Measurements from ENCODE around the gene RASGEF1B. TPM values are rescaled to one million over a fixed set of nuclear protein-coding genes. Genes with fewer than 3 reads are reported as not detected.

The RASGEF1B gene
- total RNA-seq, 1 donor from 2014 or later: 10.7 TPM

DNA sequence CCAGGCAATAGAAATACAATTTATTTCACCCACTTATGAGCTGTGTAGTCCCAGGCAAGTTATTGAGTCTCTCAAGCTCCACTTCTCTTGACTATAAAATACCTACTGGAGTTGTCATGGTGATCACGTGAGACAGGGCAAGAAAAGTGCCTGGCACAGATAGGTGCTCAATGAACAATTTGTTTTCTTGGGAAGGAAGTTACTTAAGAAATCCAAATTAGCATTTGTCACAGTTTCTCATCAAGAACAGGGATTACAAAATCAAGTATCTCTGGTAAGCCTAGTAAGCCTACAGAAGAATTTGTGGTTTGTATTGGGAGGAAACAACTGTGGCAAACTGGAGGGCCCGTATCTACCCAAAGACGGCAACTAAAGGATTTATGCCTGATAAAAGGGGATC, 37.5 kb upstream of the RASGEF1B start:
- H3K27ac Mint-ChIP-seq (ENCODE audit: unreplicated experiment): no peak overlapping the region
- DNase-seq (ENCODE audit: low spot score): no peak
- H3K4me3 Mint-ChIP-seq (ENCODE audit: unreplicated experiment): no peak overlapping the region
- peaks cover 45% of the 10 kb centered on the region for H3K4me1 Mint-ChIP-seq (ENCODE audit: unreplicated experiment)
- TF ChIP-seq, protein P1, sequence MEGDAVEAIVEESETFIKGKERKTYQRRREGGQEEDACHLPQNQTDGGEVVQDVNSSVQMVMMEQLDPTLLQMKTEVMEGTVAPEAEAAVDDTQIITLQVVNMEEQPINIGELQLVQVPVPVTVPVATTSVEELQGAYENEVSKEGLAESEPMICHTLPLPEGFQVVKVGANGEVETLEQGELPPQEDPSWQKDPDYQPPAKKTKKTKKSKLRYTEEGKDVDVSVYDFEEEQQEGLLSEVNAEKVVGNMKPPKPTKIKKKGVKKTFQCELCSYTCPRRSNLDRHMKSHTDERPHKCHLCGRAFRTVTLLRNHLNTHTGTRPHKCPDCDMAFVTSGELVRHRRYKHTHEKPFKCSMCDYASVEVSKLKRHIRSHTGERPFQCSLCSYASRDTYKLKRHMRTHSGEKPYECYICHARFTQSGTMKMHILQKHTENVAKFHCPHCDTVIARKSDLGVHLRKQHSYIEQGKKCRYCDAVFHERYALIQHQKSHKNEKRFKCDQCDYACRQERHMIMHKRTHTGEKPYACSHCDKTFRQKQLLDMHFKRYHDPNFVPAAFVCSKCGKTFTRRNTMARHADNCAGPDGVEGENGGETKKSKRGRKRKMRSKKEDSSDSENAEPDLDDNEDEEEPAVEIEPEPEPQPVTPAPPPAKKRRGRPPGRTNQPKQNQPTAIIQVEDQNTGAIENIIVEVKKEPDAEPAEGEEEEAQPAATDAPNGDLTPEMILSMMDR (IDR thresholded peaks at IDR 0.05; ENCODE audit: unreplicated experiment): no peak
- no peaks in the 10 kb centered on the region for H3K27me3 Mint-ChIP-seq (ENCODE audit: unreplicated experiment)
- no peaks in the 10 kb centered on the region for H3K36me3 Mint-ChIP-seq (ENCODE audit: low read depth, unreplicated experiment)
- H3K9me3 Mint-ChIP-seq (ENCODE audit: unreplicated experiment): no peaks in the 10 kb centered on the region

DNA sequence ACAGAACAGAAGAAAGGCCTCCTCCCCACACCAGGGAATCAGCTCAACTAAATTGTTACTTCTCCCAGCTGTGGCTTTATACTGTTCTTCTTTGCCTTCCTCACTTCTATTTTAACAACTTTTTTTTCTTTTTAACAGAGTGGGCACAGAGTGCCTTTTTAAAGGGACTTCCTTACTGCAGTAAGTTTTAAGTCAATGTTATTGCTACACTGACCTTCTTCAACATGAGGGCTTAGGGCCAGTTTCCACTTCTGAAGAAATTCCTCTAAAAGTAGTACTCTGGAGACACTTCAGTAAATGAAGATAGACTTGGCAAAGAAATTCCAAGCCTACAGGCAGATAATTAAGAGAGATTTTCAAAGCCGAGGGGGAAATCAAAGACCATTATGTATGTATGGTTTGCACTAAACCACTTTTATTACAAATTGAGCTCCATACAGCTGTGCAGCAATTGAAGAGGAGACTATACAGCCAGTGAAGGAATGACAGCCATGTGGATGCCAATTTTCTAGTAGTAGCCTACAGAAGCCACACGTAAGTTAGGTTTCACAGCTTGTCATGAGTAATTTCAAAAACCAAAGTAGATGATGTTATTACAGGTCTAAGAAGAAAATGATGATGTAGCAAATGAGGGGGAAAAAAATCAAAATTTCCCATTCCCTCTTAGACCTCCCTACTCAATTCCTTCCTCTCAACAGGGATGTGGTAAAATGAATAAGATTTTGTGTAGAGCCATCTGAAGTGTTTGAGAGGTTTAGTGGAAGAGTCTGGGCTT, 36.9 kb upstream of the RASGEF1B start:
- DNase-seq (ENCODE audit: low spot score): no peak
- no peaks in the 10 kb centered on the region for H3K36me3 Mint-ChIP-seq (ENCODE audit: low read depth, unreplicated experiment)
- peaks cover 2% of the 10 kb centered on the region for H3K27me3 Mint-ChIP-seq (ENCODE audit: unreplicated experiment)
- H3K27ac Mint-ChIP-seq (ENCODE audit: unreplicated experiment): no peak overlapping the region
- no peaks in the 10 kb centered on the region for H3K9me3 Mint-ChIP-seq (ENCODE audit: unreplicated experiment)
- TF ChIP-seq, protein P1 (IDR thresholded peaks at IDR 0.05; ENCODE audit: unreplicated experiment): no peak
- peaks cover 46% of the 10 kb centered on the region for H3K4me1 Mint-ChIP-seq (ENCODE audit: unreplicated experiment)
- no peak overlapping the region for H3K4me3 Mint-ChIP-seq (ENCODE audit: unreplicated experiment)

DNA sequence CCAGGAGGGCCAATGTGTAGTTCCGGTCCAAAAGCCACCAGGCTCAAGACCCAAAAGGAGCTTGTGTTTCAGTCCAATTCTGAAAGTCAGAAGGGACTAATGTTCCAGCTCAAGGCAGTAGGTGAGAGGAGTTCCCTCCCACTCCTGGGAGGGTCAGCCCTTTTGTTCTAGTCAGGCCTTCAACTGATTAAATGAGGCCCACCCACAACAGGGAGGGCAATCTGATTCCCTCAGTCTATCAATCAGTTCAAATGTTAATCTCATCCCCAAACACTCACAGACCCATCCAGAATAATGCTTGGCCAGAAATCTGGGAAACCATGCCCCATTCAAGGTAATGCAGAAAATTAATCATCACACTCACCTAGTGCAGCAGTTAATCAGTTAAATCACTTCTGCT, 35.8 kb upstream of the RASGEF1B start:
- TF ChIP-seq, protein P1 (IDR thresholded peaks at IDR 0.05; ENCODE audit: unreplicated experiment): no peak
- no peaks in the 10 kb centered on the region for H3K36me3 Mint-ChIP-seq (ENCODE audit: low read depth, unreplicated experiment)
- H3K4me1 Mint-ChIP-seq (ENCODE audit: unreplicated experiment): peaks cover 37% of the 10 kb centered on the region
- DNase-seq (ENCODE audit: low spot score): no peak
- no peaks in the 10 kb centered on the region for H3K9me3 Mint-ChIP-seq (ENCODE audit: unreplicated experiment)
- H3K27ac Mint-ChIP-seq (ENCODE audit: unreplicated experiment): no peak overlapping the region
- H3K4me3 Mint-ChIP-seq (ENCODE audit: unreplicated experiment): no peak overlapping the region
- H3K27me3 Mint-ChIP-seq (ENCODE audit: unreplicated experiment): peaks cover 3% of the 10 kb centered on the region

DNA sequence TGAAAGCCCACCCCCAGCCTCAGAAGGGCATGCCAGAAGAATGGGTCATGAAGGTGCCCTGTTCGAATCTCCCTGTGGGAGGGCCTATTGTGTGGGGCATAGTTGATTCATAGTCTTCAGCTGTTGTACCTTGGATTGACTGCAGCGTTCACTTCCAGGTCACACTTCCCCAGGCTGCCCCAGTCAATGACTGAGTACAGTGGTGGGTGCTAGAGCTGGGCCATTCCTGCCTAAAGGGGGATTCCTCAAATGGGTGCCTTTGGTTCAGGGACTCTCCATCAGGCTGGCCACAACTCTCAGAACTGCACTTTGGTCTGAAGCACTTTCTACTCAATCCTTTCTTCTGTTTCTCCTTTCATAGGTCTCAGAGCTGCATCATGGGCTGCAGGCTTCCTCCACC, 35.0 kb upstream of the RASGEF1B start:
- Mint-ChIP-seq H3K9me3 (ENCODE audit: unreplicated experiment) (no peaks in the 10 kb centered on the region), H3K4me1 (ENCODE audit: unreplicated experiment) (peaks cover 32% of the 10 kb centered on the region), H3K36me3 (ENCODE audit: low read depth, unreplicated experiment) (no peaks in the 10 kb centered on the region), H3K27ac (ENCODE audit: unreplicated experiment) (no peak overlapping the region), H3K4me3 (ENCODE audit: unreplicated experiment) (no peak overlapping the region), H3K27me3 (ENCODE audit: unreplicated experiment) (peaks cover 3% of the 10 kb centered on the region)
- no peak for DNase-seq (ENCODE audit: low spot score)
- TF ChIP-seq, protein P1 (IDR thresholded peaks at IDR 0.05; ENCODE audit: unreplicated experiment): no peak

DNA sequence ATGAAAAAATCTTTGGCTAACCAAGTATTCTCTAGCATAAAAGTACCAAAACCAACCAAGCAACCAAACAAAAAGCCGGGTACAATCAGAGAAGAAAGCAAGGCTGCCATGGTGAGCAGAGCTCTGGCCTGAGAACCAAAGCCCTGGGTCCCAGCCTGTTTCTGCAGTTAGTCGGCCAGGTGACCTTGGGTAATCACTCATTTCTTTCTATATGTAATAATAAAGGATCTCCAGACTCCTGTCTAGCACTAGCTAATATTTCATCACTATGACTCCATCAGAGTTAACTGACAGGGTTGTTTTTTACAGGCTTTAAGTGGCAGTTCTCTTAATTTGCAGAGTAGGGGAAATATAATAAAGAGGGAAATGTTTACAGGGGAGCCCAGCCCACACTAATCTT, 34.0 kb upstream of the RASGEF1B start:
- TF ChIP-seq, protein P1 (IDR thresholded peaks at IDR 0.05; ENCODE audit: unreplicated experiment): no peak
- H3K4me1 Mint-ChIP-seq (ENCODE audit: unreplicated experiment): peaks cover 28% of the 10 kb centered on the region
- no peak for DNase-seq (ENCODE audit: low spot score)
- H3K27me3 Mint-ChIP-seq (ENCODE audit: unreplicated experiment): peaks cover 3% of the 10 kb centered on the region
- no peaks in the 10 kb centered on the region for H3K36me3 Mint-ChIP-seq (ENCODE audit: low read depth, unreplicated experiment)
- no peaks in the 10 kb centered on the region for H3K9me3 Mint-ChIP-seq (ENCODE audit: unreplicated experiment)
- no peak overlapping the region for H3K4me3 Mint-ChIP-seq (ENCODE audit: unreplicated experiment)
- H3K27ac Mint-ChIP-seq (ENCODE audit: unreplicated experiment): peak overlapping the region; percentile 62

All from endothelial cell (in vitro differentiated cells).